Purkinje cell (primary cell): ENCODE measurements around the gene USP54. TPM values are rescaled to one million over a fixed set of nuclear protein-coding genes. Genes with fewer than 3 reads are reported as not detected.

ENCODE experiments used
- polyA plus RNA-seq: library from polyadenylated mRNA; unstranded; fragments of >200 nt; fragmentation: Nextera tagmentation; gene quantifications from 2 replicates; pipeline ENCODE4 v1.2.1, GENCODE V29; 2014

USP54 gene
- 4.4 and 7.7 TPM in 2 replicates for polyA plus RNA-seq

GRCh38 chr10:73590881-73591799 lies at the start of gene USP54:
Gene USP54, minus strand, starts transcription at chr10:73591342. Its CDS starts 15,684 bp downstream, at chr10:73575658.

GRCh38 chr10:73495884-73496674 lies 95.1 kb downstream of the USP54 start, which contains the start of gene PPP3CB:
Gene PPP3CB, minus strand, starts transcription at chr10:73496024. Its CDS starts 135 bp downstream, at chr10:73495889.

Other genes with a start within 250 kb of the USP54 start
- 2.9 and 6.3 TPM in 2 replicates for gene CFAP70, start 232.5 kb downstream of the USP54 start, polyA plus RNA-seq
- gene ANXA7, start 177.3 kb downstream of the USP54 start, polyA plus RNA-seq: 126 and 140 TPM in 2 replicates
- gene MSS51, start 157.8 kb downstream of the USP54 start, polyA plus RNA-seq: 0.20 and 0.36 TPM in 2 replicates
- gene PPP3CB, start 95.3 kb downstream of the USP54 start, polyA plus RNA-seq: 163 and 177 TPM in 2 replicates
- not detected in 2 replicates for gene MYOZ1, start 50.1 kb upstream of the USP54 start, polyA plus RNA-seq
- not detected in 2 replicates for gene SYNPO2L, start 64.7 kb upstream of the USP54 start, polyA plus RNA-seq
- gene AGAP5, start 106.8 kb upstream of the USP54 start, polyA plus RNA-seq: 0.27 and 2.5 TPM in 2 replicates
- gene SEC24C, start 153.0 kb upstream of the USP54 start, polyA plus RNA-seq: 10.0 and 14.2 TPM in 2 replicates
- 107 and 110 TPM in 2 replicates for gene CHCHD1, start 190.7 kb upstream of the USP54 start, polyA plus RNA-seq
- gene ZSWIM8, start 194.3 kb upstream of the USP54 start, polyA plus RNA-seq: 20.9 and 29.9 TPM in 2 replicates
- gene NDST2, start 220.3 kb upstream of the USP54 start, polyA plus RNA-seq: 1.5 and 1.8 TPM in 2 replicates